Stimulated activated CD8-positive, alpha-beta memory T cell treated with anti-CD3 and anti-CD28 coated beads, Interleukin-15, amount 100 ng/mL, for 24 hours (primary cell): ENCODE data around the gene C17orf78.
"Not testable (repeated sequence)": the region's sequence is repeated elsewhere in the genome, so short reads cannot be mapped to it uniquely, and the experiment has no call there.

Source experiments
- DNase-seq: peaks from one replicate; pipeline ENCODE4 v3.0.0-alpha.2; 2020; ENCODE audit warnings: low read depth

Gene C17orf78

GRCh38 chr17:37375706-37376105, at the start of gene C17orf78:
Gene C17orf78, plus strand, starts transcription at chr17:37375985. Its CDS starts 108 bp downstream, at chr17:37376093.
- no peak for DNase-seq

- no peak for DNase-seq
Observed at GRCh38 chr17:37327341-37328090, 48.3 kb upstream of the C17orf78 start.

- no peak for DNase-seq
Observed at GRCh38 chr17:37338847-37339246, 36.9 kb upstream of the C17orf78 start.

- no peak for DNase-seq
Observed at GRCh38 chr17:37339321-37339720, 36.5 kb upstream of the C17orf78 start.

GRCh38 chr17:37340804-37341203, 35.0 kb upstream of the C17orf78 start:
- no peak for DNase-seq

GRCh38 chr17:37342589-37342988, 33.2 kb upstream of the C17orf78 start:
- DNase-seq: no peak

- DNase-seq: no peak
Observed at GRCh38 chr17:37344519-37344918, 31.3 kb upstream of the C17orf78 start.

GRCh38 chr17:37346863-37347402, 28.9 kb upstream of the C17orf78 start:
- DNase-seq: not testable (repeated sequence)

- DNase-seq: not testable (repeated sequence)
Observed at GRCh38 chr17:37356796-37357569, 18.8 kb upstream of the C17orf78 start.

- DNase-seq: peak; percentile 3
Observed at GRCh38 chr17:37358098-37358829, 17.5 kb upstream of the C17orf78 start.

- peak; percentile 74 for DNase-seq
Observed at GRCh38 chr17:37358830-37359681, 16.7 kb upstream of the C17orf78 start.

- DNase-seq: no peak
Observed at GRCh38 chr17:37359682-37360188, 16.1 kb upstream of the C17orf78 start.

GRCh38 chr17:37360632-37361031, 15.2 kb upstream of the C17orf78 start:
- DNase-seq: no peak

GRCh38 chr17:37361543-37361942, 14.2 kb upstream of the C17orf78 start:
- no peak for DNase-seq

- DNase-seq: no peak
Observed at GRCh38 chr17:37365589-37365988, 10.2 kb upstream of the C17orf78 start.

- no peak for DNase-seq
Observed at GRCh38 chr17:37368577-37368976, 7.2 kb upstream of the C17orf78 start.

GRCh38 chr17:37373530-37374159, 2.1 kb upstream of the C17orf78 start:
- DNase-seq: no peak

- no peak for DNase-seq
Observed at GRCh38 chr17:37382056-37382455, 6.3 kb downstream of the C17orf78 start.

GRCh38 chr17:37384560-37385149, 8.9 kb downstream of the C17orf78 start:
- DNase-seq: no peak

GRCh38 chr17:37385474-37385990, 9.7 kb downstream of the C17orf78 start:
- DNase-seq: no peak
